ENCODE measurements around the gene C16orf96.

C16orf96 gene

GRCh38 chr16:4566144-4566543, 10.0 kb downstream of the C16orf96 start:
- Histone ChIP-seq H3K4me3 (ENCODE audit: low read depth, low read length, poor library complexity, severe bottlenecking) (no peak overlapping the region), H3K27ac (ENCODE audit: low read depth, low read length, poor library complexity, severe bottlenecking) (no peak overlapping the region), H3K9me3 (ENCODE audit: low read length) (no peaks in the 10 kb centered on the region), H2AFZ (ENCODE audit: low read length) (no peak overlapping the region), H3K9ac (ENCODE audit: low read length) (no peak overlapping the region), H3F3A (ENCODE audit: insufficient read depth, low read length) (no peaks in the 10 kb centered on the region), H3K79me2 (ENCODE audit: insufficient read depth, low read length) (no peaks in the 10 kb centered on the region), H4K20me1 (ENCODE audit: insufficient read depth, low read length) (no peaks in the 10 kb centered on the region), H3K4me1 (ENCODE audit: insufficient read depth, low read length, severe bottlenecking) (peaks cover 5% of the 10 kb centered on the region), H3K4me2 (ENCODE audit: low read length) (no peak overlapping the region), H3K36me3 (ENCODE audit: insufficient read depth, low read length) (no peaks in the 10 kb centered on the region), H3K9me2 (ENCODE audit: low read depth, low read length) (no peaks in the 10 kb centered on the region), H3K27me3 (ENCODE audit: insufficient read depth, low read length) (no peaks in the 10 kb centered on the region)
- TF ChIP-seq EZH2 (IDR thresholded peaks at IDR 0.05; ENCODE audit: borderline replicate concordance, low read length) (no peak), CTCF (IDR thresholded peaks at IDR 0.05; ENCODE audit: low read length) (no peak)

DNA sequence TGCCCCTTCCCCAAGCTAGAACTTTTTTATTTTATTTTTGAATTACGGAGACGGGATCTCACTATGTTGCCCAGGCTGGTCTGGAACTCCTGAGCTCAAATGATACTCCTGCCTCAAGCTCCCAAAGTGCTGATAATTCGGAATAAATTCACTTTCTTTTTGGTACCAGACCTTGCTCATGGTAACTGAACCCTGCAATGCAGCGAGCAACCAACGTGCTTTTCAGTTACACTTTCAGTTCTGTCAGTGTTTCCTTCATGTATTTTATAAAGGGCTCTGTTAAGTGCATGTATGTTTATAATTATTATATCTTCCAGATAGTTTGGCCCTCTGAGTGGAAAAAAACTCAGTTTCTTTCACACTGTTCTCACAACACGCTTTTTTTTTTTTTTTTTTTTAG, 13.9 kb downstream of the C16orf96 start:
- peaks cover 5% of the 10 kb centered on the region for H3K4me1 ChIP-seq (ENCODE audit: insufficient read depth, low read length, severe bottlenecking)
- no peaks in the 10 kb centered on the region for H4K20me1 ChIP-seq (ENCODE audit: insufficient read depth, low read length)
- peaks cover 9% of the 10 kb centered on the region; the same call in 1 of the 2 replicates for H3K27me3 ChIP-seq (ENCODE audit: insufficient read depth, low read length)
- no peaks in the 10 kb centered on the region for H3K9me3 ChIP-seq (ENCODE audit: low read length)
- H3K79me2 ChIP-seq (ENCODE audit: insufficient read depth, low read length), result no peaks in the 10 kb centered on the region
- TF ChIP-seq EZH2 (IDR thresholded peaks at IDR 0.05; ENCODE audit: borderline replicate concordance, low read length) (no peak), CTCF (IDR thresholded peaks at IDR 0.05; ENCODE audit: low read length) (no peak)
- H3K4me3 ChIP-seq (ENCODE audit: low read depth, low read length, poor library complexity, severe bottlenecking), result no peak overlapping the region
- no peak overlapping the region for H3K27ac ChIP-seq (ENCODE audit: low read depth, low read length, poor library complexity, severe bottlenecking)
- H3K9ac ChIP-seq (ENCODE audit: low read length), result no peak overlapping the region
- no peaks in the 10 kb centered on the region for H3K9me2 ChIP-seq (ENCODE audit: low read depth, low read length)
- no peak overlapping the region for H2AFZ ChIP-seq (ENCODE audit: low read length)
- no peaks in the 10 kb centered on the region for H3K36me3 ChIP-seq (ENCODE audit: insufficient read depth, low read length)
- H3F3A ChIP-seq (ENCODE audit: insufficient read depth, low read length), result no peaks in the 10 kb centered on the region
- peak overlapping the region; percentile 22; the same call in 1 of the 2 replicates for H3K4me2 ChIP-seq (ENCODE audit: low read length)

GRCh38 chr16:4570688-4571321, 14.7 kb downstream of the C16orf96 start:
- no peaks in the 10 kb centered on the region for H3K79me2 ChIP-seq (ENCODE audit: insufficient read depth, low read length)
- H3K9ac ChIP-seq (ENCODE audit: low read length), result no peak overlapping the region
- no peaks in the 10 kb centered on the region for H3F3A ChIP-seq (ENCODE audit: insufficient read depth, low read length)
- peaks cover 9% of the 10 kb centered on the region; the same call in 1 of the 2 replicates for H3K27me3 ChIP-seq (ENCODE audit: insufficient read depth, low read length)
- no peak overlapping the region for H3K4me3 ChIP-seq (ENCODE audit: low read depth, low read length, poor library complexity, severe bottlenecking)
- no peak overlapping the region for H2AFZ ChIP-seq (ENCODE audit: low read length)
- no peaks in the 10 kb centered on the region for H4K20me1 ChIP-seq (ENCODE audit: insufficient read depth, low read length)
- TF ChIP-seq EZH2 (IDR thresholded peaks at IDR 0.05; ENCODE audit: borderline replicate concordance, low read length), result no peak
- TF ChIP-seq CTCF (IDR thresholded peaks at IDR 0.05; ENCODE audit: low read length), result no peak
- H3K4me1 ChIP-seq (ENCODE audit: insufficient read depth, low read length, severe bottlenecking), result peaks cover 5% of the 10 kb centered on the region
- no peaks in the 10 kb centered on the region for H3K36me3 ChIP-seq (ENCODE audit: insufficient read depth, low read length)
- no peak overlapping the region for H3K27ac ChIP-seq (ENCODE audit: low read depth, low read length, poor library complexity, severe bottlenecking)
- H3K9me3 ChIP-seq (ENCODE audit: low read length), result no peaks in the 10 kb centered on the region
- no peaks in the 10 kb centered on the region for H3K9me2 ChIP-seq (ENCODE audit: low read depth, low read length)
- no peak overlapping the region for H3K4me2 ChIP-seq (ENCODE audit: low read length)

All from OCI-LY1 (cell line).